Measurements from ENCODE around the gene TUBA1B. TPM values are rescaled to one million over a fixed set of nuclear protein-coding genes. Genes with fewer than 3 reads are reported as not detected.

TUBA1B gene
- total and polyA plus RNA-seq, 2 of the 13 experiments (the other 11 are each of a cell fraction or from before 2014, with no cell fraction given), result 1,275 to 1,353 TPM

DNA sequence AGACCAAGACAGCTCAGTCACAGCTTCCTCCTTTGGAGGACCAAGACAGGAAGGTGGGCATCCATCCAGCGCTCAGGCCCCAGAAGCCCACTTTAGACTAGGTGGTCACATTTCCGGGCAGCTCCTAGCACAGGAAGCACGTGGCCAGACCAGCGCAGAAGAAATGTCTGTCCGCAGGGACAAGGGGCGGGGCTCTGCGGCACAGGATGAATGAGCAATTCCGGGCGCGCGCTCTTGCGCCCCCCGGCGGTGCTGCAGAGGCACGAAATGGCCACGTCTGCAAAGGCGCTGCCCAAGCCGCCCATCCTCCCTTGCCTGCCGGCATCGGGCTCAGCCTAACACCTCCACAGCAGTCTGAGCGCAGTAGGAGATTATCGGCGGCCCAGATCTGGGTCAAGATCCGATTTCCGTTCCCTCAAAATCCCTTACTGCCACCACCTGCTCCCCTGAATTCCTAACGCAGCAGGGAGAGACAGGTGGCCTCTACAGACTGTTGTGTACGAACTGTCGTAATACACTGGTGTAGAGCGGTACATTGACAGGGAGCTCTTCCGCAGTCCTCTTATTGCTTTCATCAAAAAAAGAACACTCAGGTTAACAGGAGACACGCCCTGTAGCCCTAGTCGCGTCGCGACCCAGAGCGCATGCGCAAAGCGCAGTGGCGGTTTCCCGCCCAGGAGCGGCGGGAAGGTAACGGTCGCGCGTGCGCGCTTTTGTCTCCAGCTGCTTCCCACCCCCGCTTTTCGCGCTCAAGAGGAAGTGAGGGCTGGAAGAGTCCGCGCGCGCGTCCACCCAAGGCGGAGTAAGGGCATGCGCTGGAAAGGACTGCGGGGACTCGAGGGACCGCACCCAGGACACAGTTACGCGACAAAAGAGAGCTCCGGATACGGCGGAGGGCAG, 794 bp downstream of the TUBA1B start (continued):
- TF ChIP-seq NFATC3 (CRISPR knock-in tag; IDR thresholded peaks at IDR 0.05) (peak; percentile 12; the same call in 1 of the 2 replicates), RBAK (CRISPR knock-in tag; IDR thresholded peaks at IDR 0.05) (peak; percentile 31; the same call in 1 of the 2 replicates), SNRNP70 (IDR thresholded peaks at IDR 0.05; ENCODE audit: low read depth, low read length) (no peak), ZFAT (CRISPR knock-in tag; conservative IDR thresholded peaks at IDR 0.05) (no peak), SOX5 (CRISPR knock-in tag; IDR thresholded peaks at IDR 0.05; ENCODE audit: borderline replicate concordance) (peak; percentile 58), WIZ (CRISPR knock-in tag; IDR thresholded peaks at IDR 0.05) (peak; percentile 62), SMC3 (IDR thresholded peaks at IDR 0.05; ENCODE audit: low read length) (no peak), XRCC5 (optimal IDR thresholded peaks at IDR 0.05; ENCODE audit: low read length) (peak; percentile 93), MED1 (CRISPR knock-in tag; IDR thresholded peaks at IDR 0.05) (peak; percentile 64), JARID2 (CRISPR knock-in tag; IDR thresholded peaks at IDR 0.05; ENCODE audit: insufficient replicate concordance) (no peak), MED13 (CRISPR knock-in tag; IDR thresholded peaks at IDR 0.05) (no peak), EED (CRISPR knock-in tag; IDR thresholded peaks at IDR 0.05) (no peak), ASH2L (IDR thresholded peaks at IDR 0.05; ENCODE audit: insufficient read length, low read depth, low read length) (no peak), FLYWCH1 (CRISPR knock-in tag; IDR thresholded peaks at IDR 0.05) (peak; percentile 66), FOXP1 (IDR thresholded peaks at IDR 0.05) (no peak), FOXP1 (CRISPR knock-in tag; IDR thresholded peaks at IDR 0.05) (0 out of 2 replicates have a peak, but pooled peaks have one; percentile 3), KDM6A (CRISPR knock-in tag; IDR thresholded peaks at IDR 0.05; ENCODE audit: low read depth) (no peak), NFKBIZ (CRISPR knock-in tag; IDR thresholded peaks at IDR 0.05) (peak; percentile 90; the same call in 1 of the 2 replicates), ZC3H13 (CRISPR knock-in tag; IDR thresholded peaks at IDR 0.05) (peak; percentile 93), YEATS2 (CRISPR knock-in tag; IDR thresholded peaks at IDR 0.05; ENCODE audit: borderline replicate concordance) (no peak; the same call in none of the 2 replicates), ZNF724P (CRISPR knock-in tag; IDR thresholded peaks at IDR 0.05; ENCODE audit: borderline replicate concordance) (peak; percentile 46; the same call in 1 of the 2 replicates), ZNF577 (CRISPR knock-in tag; IDR thresholded peaks at IDR 0.05; ENCODE audit: borderline replicate concordance, low read depth) (no peak), ATF1 (CRISPR knock-in tag; IDR thresholded peaks at IDR 0.05) (peak; percentile 69)
- TF ChIP-seq, protein P1, sequence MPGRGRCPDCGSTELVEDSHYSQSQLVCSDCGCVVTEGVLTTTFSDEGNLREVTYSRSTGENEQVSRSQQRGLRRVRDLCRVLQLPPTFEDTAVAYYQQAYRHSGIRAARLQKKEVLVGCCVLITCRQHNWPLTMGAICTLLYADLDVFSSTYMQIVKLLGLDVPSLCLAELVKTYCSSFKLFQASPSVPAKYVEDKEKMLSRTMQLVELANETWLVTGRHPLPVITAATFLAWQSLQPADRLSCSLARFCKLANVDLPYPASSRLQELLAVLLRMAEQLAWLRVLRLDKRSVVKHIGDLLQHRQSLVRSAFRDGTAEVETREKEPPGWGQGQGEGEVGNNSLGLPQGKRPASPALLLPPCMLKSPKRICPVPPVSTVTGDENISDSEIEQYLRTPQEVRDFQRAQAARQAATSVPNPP (CRISPR knock-in tag; IDR thresholded peaks at IDR 0.05), result peak; percentile 93; the same call in 1 of the 2 replicates
- TF ChIP-seq, protein P2, sequence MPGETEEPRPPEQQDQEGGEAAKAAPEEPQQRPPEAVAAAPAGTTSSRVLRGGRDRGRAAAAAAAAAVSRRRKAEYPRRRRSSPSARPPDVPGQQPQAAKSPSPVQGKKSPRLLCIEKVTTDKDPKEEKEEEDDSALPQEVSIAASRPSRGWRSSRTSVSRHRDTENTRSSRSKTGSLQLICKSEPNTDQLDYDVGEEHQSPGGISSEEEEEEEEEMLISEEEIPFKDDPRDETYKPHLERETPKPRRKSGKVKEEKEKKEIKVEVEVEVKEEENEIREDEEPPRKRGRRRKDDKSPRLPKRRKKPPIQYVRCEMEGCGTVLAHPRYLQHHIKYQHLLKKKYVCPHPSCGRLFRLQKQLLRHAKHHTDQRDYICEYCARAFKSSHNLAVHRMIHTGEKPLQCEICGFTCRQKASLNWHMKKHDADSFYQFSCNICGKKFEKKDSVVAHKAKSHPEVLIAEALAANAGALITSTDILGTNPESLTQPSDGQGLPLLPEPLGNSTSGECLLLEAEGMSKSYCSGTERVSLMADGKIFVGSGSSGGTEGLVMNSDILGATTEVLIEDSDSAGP (CRISPR knock-in tag; IDR thresholded peaks at IDR 0.05; ENCODE audit: borderline replicate concordance), result peak; percentile 94
- TF ChIP-seq, protein P3, sequence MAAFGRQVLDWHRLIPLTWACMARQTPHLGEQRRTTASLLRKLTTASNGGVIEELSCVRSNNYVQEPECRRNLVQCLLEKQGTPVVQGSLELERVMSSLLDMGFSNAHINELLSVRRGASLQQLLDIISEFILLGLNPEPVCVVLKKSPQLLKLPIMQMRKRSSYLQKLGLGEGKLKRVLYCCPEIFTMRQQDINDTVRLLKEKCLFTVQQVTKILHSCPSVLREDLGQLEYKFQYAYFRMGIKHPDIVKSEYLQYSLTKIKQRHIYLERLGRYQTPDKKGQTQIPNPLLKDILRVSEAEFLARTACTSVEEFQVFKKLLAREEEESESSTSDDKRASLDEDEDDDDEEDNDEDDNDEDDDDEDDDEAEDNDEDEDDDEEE (CRISPR knock-in tag; IDR thresholded peaks at IDR 0.05), result peak; percentile 51; the same call in 1 of the 2 replicates
- TF ChIP-seq, protein P4, sequence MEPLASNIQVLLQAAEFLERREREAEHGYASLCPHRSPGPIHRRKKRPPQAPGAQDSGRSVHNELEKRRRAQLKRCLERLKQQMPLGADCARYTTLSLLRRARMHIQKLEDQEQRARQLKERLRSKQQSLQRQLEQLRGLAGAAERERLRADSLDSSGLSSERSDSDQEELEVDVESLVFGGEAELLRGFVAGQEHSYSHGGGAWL (CRISPR knock-in tag; IDR thresholded peaks at IDR 0.05), result peak; percentile 80
- TF ChIP-seq, protein P5, sequence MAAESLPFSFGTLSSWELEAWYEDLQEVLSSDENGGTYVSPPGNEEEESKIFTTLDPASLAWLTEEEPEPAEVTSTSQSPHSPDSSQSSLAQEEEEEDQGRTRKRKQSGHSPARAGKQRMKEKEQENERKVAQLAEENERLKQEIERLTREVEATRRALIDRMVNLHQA (CRISPR knock-in tag; IDR thresholded peaks at IDR 0.05), result no peak
